H1 (cell line): ENCODE results near the gene BTBD16. TPM values are rescaled to one million over a fixed set of nuclear protein-coding genes. Genes with fewer than 3 reads are reported as not detected.

Experiments used
- CTCF ChIA-PET: fragments of 300-600 bp; sonication (Branson Sonifier 250); formaldehyde crosslinking; loops from one replicate; lab custom pipeline; 2021; ENCODE audit not compliant: partially characterized antibody; lab: Charles Lee
- POLR2A ChIA-PET: fragments of 300-600 bp; sonication (Branson Sonifier 250); formaldehyde crosslinking; loops from one replicate; lab custom pipeline; 2021; ENCODE audit warnings: inconsistent platforms; ENCODE audit not compliant: partially characterized antibody; lab: Charles Lee
- DNase-seq, 2 experiments: peaks; one replicate each; pipeline versions ENCODE4 v3.0.0 to v3.0.0-alpha.2; 2010 to 2022; ENCODE audit warnings: low spot score in 2 of 2, low read depth in 1 of 2, mixed read lengths in 1 of 2
- FAIRE-seq: peaks from 2 replicates; lab custom pipeline; 2011; peaks lifted over from hg19 to GRCh38; lab: Jason Lieb, UNC
- H2AFZ ChIP-seq: 2 replicates; pipeline ENCODE4 v1.8.1; 2012; ENCODE audit warnings: low read length, inconsistent platforms
- H2AK5ac ChIP-seq: 2 replicates; pipeline ENCODE4 v1.6.1; 2013; ENCODE audit warnings: low read depth, low read length
- H2BK120ac ChIP-seq: replicated peaks from 2 replicates; pipeline ENCODE3; 2013; ENCODE audit warnings: low read depth, low read length, inconsistent platforms
- H2BK12ac ChIP-seq: 2 replicates; pipeline ENCODE4 v1.6.1; 2013; ENCODE audit warnings: low read depth, low read length
- H2BK15ac ChIP-seq: 2 replicates; pipeline ENCODE4 v1.6.1; 2013; ENCODE audit warnings: low read length
- H2BK20ac ChIP-seq: 2 replicates; pipeline ENCODE4 v1.6.1; 2013; ENCODE audit warnings: low read length
- H2BK5ac ChIP-seq: 2 replicates; pipeline ENCODE4 v1.6.1; 2013; ENCODE audit warnings: low read depth, low read length
- H3K14ac ChIP-seq: 2 replicates; pipeline ENCODE4 v1.6.1; 2013; ENCODE audit warnings: inconsistent platforms; ENCODE audit not compliant: insufficient read length
- H3K18ac ChIP-seq: 2 replicates; pipeline ENCODE4 v1.6.1; 2013; ENCODE audit warnings: low read length; ENCODE audit errors: extremely low read depth
- H3K23ac ChIP-seq: 2 replicates; pipeline ENCODE4 v1.6.1; 2013; ENCODE audit warnings: inconsistent platforms; ENCODE audit not compliant: insufficient read length
- H3K23me2 ChIP-seq: 2 replicates; pipeline ENCODE4 v1.6.1; 2013; ENCODE audit warnings: low read depth, low read length
- H3K27ac ChIP-seq: 2 replicates; pipeline ENCODE4 v1.6.1; 2011; ENCODE audit warnings: low read depth, low read length, inconsistent platforms
- H3K27me3 ChIP-seq, 4 experiments: replicated peaks in 1 of 4; 1 replicate in 1 of 4; 2 replicates in 3 of 4; pipeline versions ENCODE4 v1.6.1 to v1.8.1; 2011 to 2013; ENCODE audit warnings: low read length in 3 of 4, mild to moderate bottlenecking in 3 of 4, inconsistent platforms in 2 of 4, mixed read lengths in 2 of 4, moderate library complexity in 1 of 4; ENCODE audit not compliant: control insufficient read depth in 3 of 4, insufficient read depth in 3 of 4; ENCODE audit errors: extremely low read depth in 1 of 4
- H3K36me3 ChIP-seq, 4 experiments: 2 replicates each; pipeline versions ENCODE4 v1.6.1 to v1.8.1; 2011 to 2013; ENCODE audit warnings: mild to moderate bottlenecking in 4 of 4, low read length in 3 of 4, moderate library complexity in 2 of 4, control low read depth in 1 of 4, inconsistent platforms in 1 of 4; ENCODE audit not compliant: insufficient read depth in 4 of 4, control insufficient read depth in 2 of 4
- H3K4ac ChIP-seq: replicated peaks from 2 replicates; pipeline ENCODE3; 2013; ENCODE audit warnings: low read length, low read depth, mixed read lengths, inconsistent platforms; ENCODE audit not compliant: insufficient read length
- H3K4me1 ChIP-seq, 4 experiments: replicated peaks in 1 of 4; 1 replicate in 1 of 4; 2 replicates in 3 of 4; pipeline versions ENCODE4 v1.6.1 to v1.8.1; 2011 to 2013; ENCODE audit warnings: low read length in 3 of 4, inconsistent platforms in 2 of 4, mixed read lengths in 1 of 4; ENCODE audit not compliant: insufficient read depth in 4 of 4, control insufficient read depth in 3 of 4
- H3K4me2 ChIP-seq, 2 experiments: 2 replicates each; pipeline versions ENCODE4 v1.6.1 to v1.8.1; 2011 to 2013; ENCODE audit warnings: low read depth in 2 of 2, low read length in 2 of 2, control low read depth in 1 of 2, inconsistent platforms in 1 of 2, mild to moderate bottlenecking in 1 of 2; ENCODE audit not compliant: insufficient read depth in 1 of 2
- H3K4me3 ChIP-seq, 4 experiments: fragments of 200-600, 300-600 bp in 1 of 4; sonication (generic), shearing (Covaris generic), sonication (Bioruptor Twin) in 1 of 4; 2 replicates each; pipeline versions ENCODE4 v1.5.1 to v1.8.1; 2011 to 2016; ENCODE audit warnings: low read length in 4 of 4, low read depth in 3 of 4, control low read depth in 2 of 4, inconsistent platforms in 2 of 4, mild to moderate bottlenecking in 2 of 4, mixed read lengths in 1 of 4, moderate library complexity in 1 of 4; ENCODE audit not compliant: insufficient read depth in 2 of 4; ENCODE audit errors: extremely low read depth in 1 of 4
- H3K56ac ChIP-seq: replicated peaks from 2 replicates; pipeline ENCODE3; 2013; ENCODE audit warnings: low read depth, mild to moderate bottlenecking, mixed read lengths, low read length, inconsistent platforms; ENCODE audit not compliant: insufficient read length
- H3K79me1 ChIP-seq: 2 replicates; pipeline ENCODE4 v1.6.1; 2013; ENCODE audit warnings: low read depth, low read length, control low read depth
- H3K79me2 ChIP-seq, 2 experiments: 2 replicates each; pipeline versions ENCODE4 v1.6.1 to v1.8.1; 2012 to 2013; ENCODE audit warnings: low read length in 2 of 2, mild to moderate bottlenecking in 2 of 2, inconsistent platforms in 1 of 2; ENCODE audit not compliant: insufficient read depth in 2 of 2, control insufficient read depth in 1 of 2
- H3K9ac ChIP-seq, 4 experiments: replicated peaks in 1 of 4; 1 replicate in 1 of 4; 2 replicates in 3 of 4; pipeline versions ENCODE4 v1.6.1 to v1.8.1; 2011 to 2013; ENCODE audit warnings: low read depth in 3 of 4, low read length in 3 of 4, control low read depth in 2 of 4, mild to moderate bottlenecking in 2 of 4, moderate library complexity in 2 of 4, inconsistent platforms in 1 of 4; ENCODE audit errors: extremely low read depth in 1 of 4
- H3K9me3 ChIP-seq, 2 experiments: 2 replicates each; pipeline versions ENCODE4 v1.6.1 to v1.8.1; 2012 to 2013; ENCODE audit warnings: mild to moderate bottlenecking in 2 of 2, moderate library complexity in 2 of 2, control low read depth in 1 of 2, inconsistent platforms in 1 of 2, low read depth in 1 of 2, low read length in 1 of 2, mixed read lengths in 1 of 2; ENCODE audit not compliant: insufficient read depth in 2 of 2
- H4K20me1 ChIP-seq, 2 experiments: replicated peaks in 1 of 2; 2 replicates each; pipeline versions ENCODE3 to v1.8.1; 2011 to 2013; ENCODE audit warnings: inconsistent platforms in 2 of 2, low read length in 2 of 2, mild to moderate bottlenecking in 1 of 2; ENCODE audit not compliant: insufficient read depth in 2 of 2, control insufficient read depth in 1 of 2
- H4K5ac ChIP-seq: 2 replicates; pipeline ENCODE4 v1.6.1; 2013; ENCODE audit warnings: low read length, low read depth, mixed read lengths, inconsistent platforms; ENCODE audit not compliant: insufficient read length
- H4K8ac ChIP-seq: 2 replicates; pipeline ENCODE4 v1.8.0; 2013; ENCODE audit warnings: mild to moderate bottlenecking, moderate library complexity, low read length, inconsistent platforms; ENCODE audit not compliant: insufficient read depth; ENCODE audit errors: extremely low read depth
- H4K91ac ChIP-seq: replicated peaks from 2 replicates; pipeline ENCODE3; 2013; ENCODE audit warnings: low read length, mixed read lengths, inconsistent platforms; ENCODE audit not compliant: insufficient read length
- ATF3 ChIP-seq: IDR thresholded peaks from 2 replicates; pipeline ENCODE4 v1.6.1; 2011; ENCODE audit warnings: low read depth, mild to moderate bottlenecking, low read length; ENCODE audit not compliant: insufficient read depth
- BACH1 ChIP-seq: IDR thresholded peaks from 2 replicates; pipeline ENCODE4 v1.6.1; 2012; ENCODE audit warnings: low read length, improper control_type of control experiment
- CBX8 ChIP-seq: fragments of 300-800, 300-1000 bp; sonication (generic); IDR thresholded peaks from 2 replicates; pipeline ENCODE4 v1.7.1; 2016; ENCODE audit warnings: low read depth, low read length, borderline replicate concordance
- CTCF ChIP-seq, 3 experiments: IDR thresholded peaks; 1 replicate in 2 of 3; 2 replicates in 1 of 3; pipeline versions ENCODE4 v1.5.1 to v1.6.1; 2011; ENCODE audit warnings: low read length in 3 of 3, mild to moderate bottlenecking in 3 of 3, inconsistent platforms in 2 of 3, low read depth in 1 of 3, moderate library complexity in 1 of 3; ENCODE audit not compliant: insufficient read depth in 1 of 3; ENCODE audit errors: control extremely low read depth in 1 of 3
- EP300 ChIP-seq, 2 experiments: IDR thresholded peaks; 1 replicate in 1 of 2; 2 replicates in 1 of 2; pipeline ENCODE4 v1.6.1; 2011 to 2012; ENCODE audit warnings: low read depth in 2 of 2, low read length in 2 of 2, mild to moderate bottlenecking in 2 of 2, borderline replicate concordance in 1 of 2, inconsistent platforms in 1 of 2, moderate library complexity in 1 of 2
- FOSL1 ChIP-seq: IDR thresholded peaks from 2 replicates; pipeline ENCODE4 v1.6.1; 2011; ENCODE audit warnings: mild to moderate bottlenecking, low read depth, low read length, moderate library complexity; ENCODE audit not compliant: insufficient read depth
- USF2 ChIP-seq: IDR thresholded peaks from 2 replicates; pipeline ENCODE4 v1.6.1; 2011; ENCODE audit warnings: low read length, improper control_type of control experiment
- WGBS, 2 experiments: shearing (Covaris generic) in 1 of 2; methylation state at CpG; one replicate each; pipeline versions ENCODE4 v1.1.6 to v1.1.7; 2013 to 2015; ENCODE audit warnings: low lambda C conversion rate in 2 of 2, mixed read lengths in 2 of 2, inconsistent platforms in 1 of 2, low coverage in 1 of 2, missing lambda C conversion rate in 1 of 2; ENCODE audit not compliant: insufficient replicate concordance in 2 of 2, insufficient coverage in 1 of 2, insufficient read length in 1 of 2; ENCODE audit errors: extremely low coverage in 1 of 2, missing lambda C conversion rate in 1 of 2; 5-methylcytosine and 5-hydroxymethylcytosine counted together
- polyA plus RNA-seq, 7 experiments: library from polyadenylated mRNA; depleted of rRNA in 3 of 7; stranded (reverse) in 5 of 7; unstranded in 2 of 7; fragments of >200 nt in 5 of 7; fragments of 200-250 nt in 2 of 7; gene quantifications; 1 replicate in 5 of 7; 2 replicates in 1 of 7; 4 replicates in 1 of 7; pipeline versions ENCODE4 v1.2.1 to v1.2.3, GENCODE V29; 2011 to 2013; ENCODE audit warnings: missing spikeins in 2 of 7, mixed read lengths in 2 of 7
- total RNA-seq: library from RNA; stranded (reverse); fragmentation: NEBNext Ultra II Directional; extraction: Animal tissue kit (Norgen Biotek cat#: 25700); gene quantifications from 2 replicates; pipeline ENCODE4 v1.2.1, GENCODE V29; 2021

Gene BTBD16
- total and polyA plus RNA-seq, 2 of the 8 experiments (the other 6 are each of a cell fraction or from before 2014, with no cell fraction given), result 0.05 TPM; not detected in 1

DNA sequence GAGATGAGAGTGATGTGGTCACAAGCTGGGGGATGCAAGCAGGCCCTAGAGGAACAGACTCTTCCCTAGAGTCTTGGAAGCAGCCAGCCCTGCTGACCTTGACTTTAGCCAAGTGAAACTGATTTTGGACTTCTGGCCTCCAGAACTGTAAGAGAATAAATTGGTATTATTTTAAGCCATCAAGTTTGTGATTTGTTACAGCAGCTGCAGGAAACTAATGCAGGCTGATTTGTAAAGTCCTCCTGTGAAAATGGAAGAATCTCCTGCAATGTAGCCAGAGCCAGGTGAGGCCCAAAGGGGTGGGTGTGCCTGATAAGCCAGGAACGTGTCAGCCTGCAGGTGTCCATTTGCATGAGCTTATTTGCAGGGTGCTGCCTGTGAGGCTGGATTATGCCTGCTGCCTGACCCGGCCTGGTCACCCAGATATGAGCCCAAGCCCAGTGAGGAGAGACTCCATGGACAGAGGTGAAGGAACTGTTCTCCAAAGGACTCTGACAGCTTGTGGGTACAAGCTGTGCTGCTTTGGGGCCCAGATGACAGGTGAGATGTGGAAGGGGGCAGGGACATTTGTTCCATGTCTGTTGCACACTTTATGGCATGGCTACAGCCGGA lies 78.8 kb downstream of the BTBD16 start:
- H3K4ac ChIP-seq, result no peak overlapping the region
- H3K79me2 ChIP-seq, result no peaks in the 10 kb centered on the region
- DNase-seq (no peak), FAIRE-seq (no peak)
- no peaks in the 10 kb centered on the region for H3K36me3 ChIP-seq
- no peak overlapping the region for H3K27ac ChIP-seq
- H2AK5ac ChIP-seq, result no peak overlapping the region
- no peak overlapping the region for H3K23ac ChIP-seq
- no peak overlapping the region for H3K56ac ChIP-seq
- H3K18ac ChIP-seq, result no peak overlapping the region
- H3K14ac ChIP-seq, result no peak overlapping the region
- H2BK5ac ChIP-seq, result no peak overlapping the region
- H4K5ac ChIP-seq, result no peak overlapping the region
- H3K23me2 ChIP-seq, result no peaks in the 10 kb centered on the region
- ChIA-PET POLR2A (no interaction called here), CTCF (interaction anchor here (0.8 to 1.1 kb wide), 2 partner anchors 22 to 85 kb away, joined by 3 to 5 read pairs; no protein-coding TSS in a partner anchor)
- no peak overlapping the region for H3K4me2 ChIP-seq
- 78% methylated on average over 3 of the region's 3 CpGs; no CpG with 5 or more reads in 1 of the 2 experiments for WGBS, 2 experiments
- H3K9ac ChIP-seq, result no peak overlapping the region
- H3K4me3 ChIP-seq, result no peak overlapping the region
- peak overlapping the region; percentile 11 for H4K91ac ChIP-seq
- H4K8ac ChIP-seq, result no peak overlapping the region
- H2BK120ac ChIP-seq, result no peak overlapping the region
- no peaks in the 10 kb centered on the region for H3K79me1 ChIP-seq
- H2BK12ac ChIP-seq, result no peak overlapping the region
- peaks cover 14 to 18% of the 10 kb centered on the region in 2 experiments for H3K9me3 ChIP-seq
- H2AFZ ChIP-seq, result no peak overlapping the region
- H3K27me3 ChIP-seq, result no peaks in the 10 kb centered on the region
- H4K20me1 ChIP-seq, result no peaks in the 10 kb centered on the region
- no peak overlapping the region for H2BK15ac ChIP-seq
- no peak overlapping the region; the same call in 1 of the 2 replicates for H2BK20ac ChIP-seq
- H3K4me1 ChIP-seq, result peaks cover 0 to 2% (median 0%) of the 10 kb centered on the region in 4 experiments; a peak in 1 of 7 replicates
- no peak for TF ChIP-seq EP300 (IDR thresholded peaks at IDR 0.05; ENCODE audit: borderline replicate concordance in 1 of 2, low read depth in 2 of 2, low read length in 2 of 2)
- TF ChIP-seq ATF3, result no peak
- TF ChIP-seq BACH1, result no peak
- TF ChIP-seq USF2, result no peak
- no peak for TF ChIP-seq FOSL1
- TF ChIP-seq CTCF (IDR thresholded peaks at IDR 0.05; ENCODE audit: control extremely low read depth in 1 of 3, insufficient read depth in 1 of 3, low read depth in 1 of 3, low read length in 3 of 3), result no peak
- TF ChIP-seq CBX8, result no peak
